ENCODE measurements around the gene USP48. TPM values are rescaled to one million over a fixed set of nuclear protein-coding genes. Genes with fewer than 3 reads are reported as not detected.

The USP48 gene
- total and polyA plus RNA-seq, 2 of the 13 experiments (the other 11 are each of a cell fraction or from before 2014, with no cell fraction given) = 30.4 to 30.7 TPM

DNA sequence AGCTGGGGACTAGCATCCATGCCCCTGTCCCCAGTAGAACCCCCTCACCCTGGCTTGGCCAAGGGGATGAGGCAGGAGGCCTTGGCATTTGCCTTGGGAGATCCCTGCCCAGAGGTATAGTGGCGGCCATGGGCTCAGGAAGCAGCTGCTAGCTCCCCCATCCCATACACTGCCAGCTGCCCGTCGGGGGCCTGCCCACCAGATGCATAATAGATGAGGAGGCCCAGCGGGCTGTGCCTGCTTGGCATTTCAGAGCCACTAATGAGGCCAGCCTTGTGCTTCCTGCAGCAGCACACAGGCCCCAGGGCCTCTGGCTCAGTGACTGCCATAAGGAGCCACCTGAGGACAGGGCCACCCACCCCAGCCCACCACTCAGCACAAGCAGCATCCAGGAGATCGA, 137.4 kb downstream of the USP48 start:
- Histone ChIP-seq H3K27ac (ENCODE audit: extremely low read length, insufficient read depth, low read length) (no peak overlapping the region), H3K79me2 (ENCODE audit: insufficient read depth, low read length) (no peaks in the 10 kb centered on the region), H3K27me3 (ENCODE audit: control insufficient read depth in 1 of 2, insufficient read depth in 2 of 2, low read length in 2 of 2) (no peaks in the 10 kb centered on the region), H3K9me3 (ENCODE audit: low read length) (no peaks in the 10 kb centered on the region), H3K9ac (ENCODE audit: insufficient read depth, low read depth, low read length) (no peak overlapping the region), H4K20me1 (ENCODE audit: insufficient read depth, low read length) (peaks cover 18% of the 10 kb centered on the region), H2AFZ (ENCODE audit: low read length) (no peak overlapping the region), H3K4me2 (ENCODE audit: low read depth, low read length) (no peak overlapping the region), H3K36me3 (replicated peaks in 1 of 2; ENCODE audit: control insufficient read depth in 1 of 2, insufficient read depth in 2 of 2, low read length in 2 of 2) (peaks cover 8 to 37% of the 10 kb centered on the region in 2 experiments), H3K4me1 (ENCODE audit: insufficient read depth, low read length) (peaks cover 15% of the 10 kb centered on the region; the same call in 1 of the 2 replicates), H3K4me3 (replicated peaks in 1 of 3; ENCODE audit: insufficient read depth in 1 of 3, low read depth in 2 of 3, low read length in 3 of 3) (no peak overlapping the region)
- intact Hi-C loops (cut with micrococcal nuclease; ENCODE audit: unreplicated experiment) (no loop called here), in situ Hi-C loops (cut with HindIII; ENCODE audit: extremely low pct_ligation_motif_present, low pct_unique_long_range_greater_than_20kb) (no loop called here)
- CTCF ChIA-PET (ENCODE audit: low intra/inter-chr PET ratio, low total read pairs) = no interaction called here
- no TSS peak for BruUV-seq (replicated peaks)
- POLR2A ChIA-PET = no interaction called here
- FAIRE-seq (no peak), DNase-seq (ENCODE audit: low spot score) (no peak), ATAC-seq (no peak)
- WGBS (ENCODE audit: low lambda C conversion rate) = 89% methylated on average over 1 of the region's 5 CpGs
- TF ChIP-seq ZSCAN20 (CRISPR knock-in tag; IDR thresholded peaks at IDR 0.05; ENCODE audit: borderline replicate concordance) (no peak), MAFF (IDR thresholded peaks at IDR 0.05; ENCODE audit: low read depth, low read length) (no peak), HNF4G (IDR thresholded peaks at IDR 0.05; ENCODE audit: borderline replicate concordance, low read depth, low read length) (no peak), HNF4G (CRISPR knock-in tag; IDR thresholded peaks at IDR 0.05; ENCODE audit: borderline replicate concordance, low read depth) (no peak), IRF2 (CRISPR knock-in tag; IDR thresholded peaks at IDR 0.05) (no peak), NCOA2 (CRISPR knock-in tag; IDR thresholded peaks at IDR 0.05) (no peak), GATAD2A (CRISPR knock-in tag; IDR thresholded peaks at IDR 0.05) (no peak), RBM39 (IDR thresholded peaks at IDR 0.05; ENCODE audit: low read depth, low read length, poor library complexity, severe bottlenecking) (no peak), ZNF24 (IDR thresholded peaks at IDR 0.05) (no peak), KMT2B (CRISPR knock-in tag; IDR thresholded peaks at IDR 0.05) (no peak), PAWR (CRISPR knock-in tag; IDR thresholded peaks at IDR 0.05; ENCODE audit: borderline replicate concordance) (no peak), NR2C2 (CRISPR knock-in tag; IDR thresholded peaks at IDR 0.05; ENCODE audit: borderline replicate concordance) (no peak), NPAS2 (CRISPR knock-in tag; IDR thresholded peaks at IDR 0.05; ENCODE audit: borderline replicate concordance) (no peak), NCOR1 (IDR thresholded peaks at IDR 0.05; ENCODE audit: borderline replicate concordance, low read length) (no peak), SMC3 (IDR thresholded peaks at IDR 0.05; ENCODE audit: low read length) (no peak), RORA (CRISPR knock-in tag; IDR thresholded peaks at IDR 0.05) (no peak), CBX5 (CRISPR knock-in tag; IDR thresholded peaks at IDR 0.05; ENCODE audit: borderline replicate concordance) (no peak), ZBTB25 (CRISPR knock-in tag; IDR thresholded peaks at IDR 0.05) (no peak)
- TF ChIP-seq, protein P1, sequence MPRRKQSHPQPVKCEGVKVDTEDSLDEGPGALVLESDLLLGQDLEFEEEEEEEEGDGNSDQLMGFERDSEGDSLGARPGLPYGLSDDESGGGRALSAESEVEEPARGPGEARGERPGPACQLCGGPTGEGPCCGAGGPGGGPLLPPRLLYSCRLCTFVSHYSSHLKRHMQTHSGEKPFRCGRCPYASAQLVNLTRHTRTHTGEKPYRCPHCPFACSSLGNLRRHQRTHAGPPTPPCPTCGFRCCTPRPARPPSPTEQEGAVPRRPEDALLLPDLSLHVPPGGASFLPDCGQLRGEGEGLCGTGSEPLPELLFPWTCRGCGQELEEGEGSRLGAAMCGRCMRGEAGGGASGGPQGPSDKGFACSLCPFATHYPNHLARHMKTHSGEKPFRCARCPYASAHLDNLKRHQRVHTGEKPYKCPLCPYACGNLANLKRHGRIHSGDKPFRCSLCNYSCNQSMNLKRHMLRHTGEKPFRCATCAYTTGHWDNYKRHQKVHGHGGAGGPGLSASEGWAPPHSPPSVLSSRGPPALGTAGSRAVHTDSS (CRISPR knock-in tag; conservative IDR thresholded peaks at IDR 0.05) = no peak
